Measurements from ENCODE around the gene TPD52L1.

DNA sequence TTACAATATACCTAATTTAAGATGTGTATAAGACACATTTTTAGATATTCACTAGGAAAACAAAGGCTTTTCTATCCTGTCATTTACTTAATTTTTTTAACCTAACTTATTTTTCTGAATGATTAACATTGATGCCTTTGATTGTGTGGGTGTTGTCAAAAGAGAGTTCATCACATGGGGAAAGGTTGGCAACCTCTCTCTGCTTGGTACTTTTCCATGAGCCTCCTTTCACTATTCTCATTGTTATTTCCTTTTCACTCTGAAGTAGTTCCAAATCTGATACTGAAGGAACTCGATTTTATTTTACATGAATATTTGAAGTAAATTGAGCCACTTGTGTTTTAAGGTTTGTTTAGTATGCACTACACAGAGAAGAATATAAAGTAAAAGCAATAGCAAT, 35.9 kb downstream of the TPD52L1 start:
- TF ChIP-seq, protein P1, sequence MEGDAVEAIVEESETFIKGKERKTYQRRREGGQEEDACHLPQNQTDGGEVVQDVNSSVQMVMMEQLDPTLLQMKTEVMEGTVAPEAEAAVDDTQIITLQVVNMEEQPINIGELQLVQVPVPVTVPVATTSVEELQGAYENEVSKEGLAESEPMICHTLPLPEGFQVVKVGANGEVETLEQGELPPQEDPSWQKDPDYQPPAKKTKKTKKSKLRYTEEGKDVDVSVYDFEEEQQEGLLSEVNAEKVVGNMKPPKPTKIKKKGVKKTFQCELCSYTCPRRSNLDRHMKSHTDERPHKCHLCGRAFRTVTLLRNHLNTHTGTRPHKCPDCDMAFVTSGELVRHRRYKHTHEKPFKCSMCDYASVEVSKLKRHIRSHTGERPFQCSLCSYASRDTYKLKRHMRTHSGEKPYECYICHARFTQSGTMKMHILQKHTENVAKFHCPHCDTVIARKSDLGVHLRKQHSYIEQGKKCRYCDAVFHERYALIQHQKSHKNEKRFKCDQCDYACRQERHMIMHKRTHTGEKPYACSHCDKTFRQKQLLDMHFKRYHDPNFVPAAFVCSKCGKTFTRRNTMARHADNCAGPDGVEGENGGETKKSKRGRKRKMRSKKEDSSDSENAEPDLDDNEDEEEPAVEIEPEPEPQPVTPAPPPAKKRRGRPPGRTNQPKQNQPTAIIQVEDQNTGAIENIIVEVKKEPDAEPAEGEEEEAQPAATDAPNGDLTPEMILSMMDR (IDR thresholded peaks at IDR 0.05 in 8 of 11, conservative IDR thresholded peaks at IDR 0.05 in 3 of 11) = no peak
- no peak for TF ChIP-seq POLR2A (IDR thresholded peaks at IDR 0.05)
